Central memory CD4-positive, alpha-beta T cell (primary cell): ENCODE results near the gene ALPI.

ENCODE experiments used
- DNase-seq: peaks from one replicate; pipeline ENCODE4 v3.0.0; 2022

The ALPI gene

DNA sequence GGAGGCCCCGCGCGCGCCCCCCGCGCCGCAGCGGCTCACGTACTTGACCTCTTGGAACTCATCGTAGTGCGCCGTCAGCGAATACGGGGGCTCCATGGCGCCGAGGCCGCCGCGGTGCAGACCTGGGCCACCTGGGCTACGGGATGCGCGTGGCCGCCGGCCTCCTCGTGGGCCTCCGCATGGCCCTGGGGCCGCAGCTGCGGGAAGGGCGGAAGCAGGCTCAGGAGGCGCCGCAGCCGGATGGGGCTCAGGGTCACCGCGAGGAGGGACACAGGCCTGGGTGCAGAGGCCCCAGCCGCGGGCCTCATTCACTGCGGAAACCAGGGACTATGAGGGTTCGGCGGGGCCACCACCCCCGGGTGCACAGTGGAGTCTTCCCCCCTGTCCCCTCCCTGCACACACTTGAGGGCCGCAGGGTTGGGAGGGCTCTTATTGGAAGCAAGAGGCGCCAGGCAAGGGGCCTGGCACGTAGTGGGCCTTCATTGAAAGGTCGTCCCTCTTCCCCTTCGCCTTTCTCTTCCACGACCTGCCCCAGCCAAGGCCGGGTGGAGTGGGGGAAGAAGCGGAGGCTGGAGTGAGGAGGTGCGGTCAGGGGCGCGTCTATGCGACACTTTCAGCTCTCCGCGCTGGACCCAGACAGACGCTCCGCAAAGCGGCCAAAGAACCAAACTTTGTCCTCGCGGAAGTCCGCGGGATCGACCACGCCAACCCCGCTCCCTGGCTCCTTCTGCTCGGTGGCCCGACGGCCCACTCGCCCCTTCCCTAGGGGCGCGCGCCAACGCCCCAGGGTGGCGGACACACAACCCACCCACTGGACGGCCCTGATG, 30.8 kb downstream of the ALPI start:
- no peak for DNase-seq

DNA sequence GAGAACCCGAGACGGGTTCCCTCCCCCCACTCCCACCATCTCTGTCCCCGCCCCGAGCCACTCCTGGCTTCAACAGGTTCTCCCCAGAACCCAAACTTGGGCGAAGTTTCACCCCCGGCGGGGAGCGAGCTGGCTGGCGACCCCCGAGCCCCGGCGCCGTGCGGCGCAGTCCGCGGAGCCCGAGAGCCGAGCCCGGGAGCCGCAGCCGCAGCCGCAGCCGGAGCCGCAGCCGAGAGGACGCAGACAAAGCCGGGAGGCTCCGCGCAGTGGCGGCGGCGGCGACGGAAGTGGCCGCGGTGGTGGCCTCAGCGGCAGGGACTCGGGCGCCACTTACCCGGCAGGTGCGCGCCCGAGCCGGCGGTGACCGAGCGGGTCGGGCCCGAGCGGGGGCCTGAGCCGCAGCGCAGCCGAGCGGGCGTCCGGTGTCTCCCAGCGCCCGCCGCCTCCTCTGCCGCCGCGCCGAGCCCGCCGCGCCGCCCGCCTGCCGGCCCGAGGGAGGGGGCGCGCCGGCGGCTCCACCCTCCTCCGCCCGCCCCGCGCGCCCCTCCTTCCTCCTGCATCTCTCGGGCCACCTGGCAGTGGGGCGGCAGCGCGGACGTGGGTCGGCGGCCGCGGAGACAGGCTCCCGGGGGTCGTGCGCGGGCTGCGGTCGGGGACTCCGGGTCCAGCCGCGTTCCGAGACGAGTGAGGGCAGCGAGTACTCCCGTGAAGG, 31.6 kb downstream of the ALPI start, which contains the start of gene ECEL1:
Gene ECEL1, minus strand, starts transcription at position 450 of the 712 bp plus-strand sequence. CDS start 1,181 bp downstream, outside the sequence.
- DNase-seq: no peak

DNA sequence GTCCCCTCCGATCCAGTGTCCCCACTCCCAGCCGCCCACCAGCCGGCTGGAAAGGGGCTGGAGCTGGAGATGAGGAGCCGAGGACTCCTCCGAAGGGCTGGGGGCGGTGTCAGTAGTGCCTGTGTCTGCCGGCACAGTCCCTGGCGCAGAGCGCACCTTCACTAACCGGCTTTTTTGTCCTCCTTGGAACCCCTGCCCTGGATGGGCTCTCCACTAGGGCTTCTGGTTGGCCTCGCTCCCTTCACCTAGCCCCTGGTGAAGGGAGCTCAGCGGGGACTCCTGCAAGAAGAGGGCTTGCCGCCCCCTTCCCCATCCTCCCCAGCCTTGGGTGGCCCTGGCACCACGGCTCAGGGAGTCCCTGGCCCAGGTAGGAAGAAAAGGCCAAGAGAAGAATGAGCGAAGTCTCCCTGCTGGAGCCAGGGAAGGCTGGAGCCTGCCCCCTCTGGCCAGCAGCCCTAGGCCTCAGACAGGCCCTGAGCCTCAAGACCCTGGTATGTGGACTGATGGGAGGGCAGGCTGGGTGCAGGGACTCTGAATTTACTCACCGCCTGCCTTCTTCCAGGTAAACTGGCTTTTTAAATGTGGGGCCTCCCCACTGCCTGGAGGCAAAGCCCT, 32.3 kb downstream of the ALPI start:
- no peak for DNase-seq

DNA sequence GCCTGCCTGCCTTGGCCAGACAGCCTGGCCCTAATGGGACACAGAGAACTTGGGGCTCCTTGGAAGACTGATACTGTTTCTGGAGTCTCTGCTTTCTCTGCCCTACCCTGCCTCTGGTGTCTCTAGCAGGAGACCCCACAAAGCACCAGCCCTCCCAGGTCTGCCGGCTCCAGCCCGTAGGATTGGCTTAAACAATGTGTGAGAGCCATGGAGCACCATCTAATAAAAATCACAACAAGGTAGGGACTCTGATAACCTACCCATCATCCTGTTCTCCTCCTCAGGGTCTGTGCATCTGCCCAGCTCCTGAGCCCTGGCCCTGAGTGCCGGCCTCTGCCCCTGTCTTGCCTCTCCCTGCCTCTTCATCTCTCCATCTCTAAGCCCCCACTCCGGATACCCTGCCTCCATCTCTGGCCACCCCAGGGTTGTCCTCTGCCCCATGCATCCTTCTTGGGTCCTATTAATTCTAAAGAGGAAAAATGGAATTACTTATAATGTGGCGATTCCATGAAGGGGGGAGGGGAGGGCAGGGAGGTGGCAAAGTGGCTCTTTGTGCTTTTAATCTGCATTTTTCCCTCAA, 32.9 kb downstream of the ALPI start:
- no peak for DNase-seq

DNA sequence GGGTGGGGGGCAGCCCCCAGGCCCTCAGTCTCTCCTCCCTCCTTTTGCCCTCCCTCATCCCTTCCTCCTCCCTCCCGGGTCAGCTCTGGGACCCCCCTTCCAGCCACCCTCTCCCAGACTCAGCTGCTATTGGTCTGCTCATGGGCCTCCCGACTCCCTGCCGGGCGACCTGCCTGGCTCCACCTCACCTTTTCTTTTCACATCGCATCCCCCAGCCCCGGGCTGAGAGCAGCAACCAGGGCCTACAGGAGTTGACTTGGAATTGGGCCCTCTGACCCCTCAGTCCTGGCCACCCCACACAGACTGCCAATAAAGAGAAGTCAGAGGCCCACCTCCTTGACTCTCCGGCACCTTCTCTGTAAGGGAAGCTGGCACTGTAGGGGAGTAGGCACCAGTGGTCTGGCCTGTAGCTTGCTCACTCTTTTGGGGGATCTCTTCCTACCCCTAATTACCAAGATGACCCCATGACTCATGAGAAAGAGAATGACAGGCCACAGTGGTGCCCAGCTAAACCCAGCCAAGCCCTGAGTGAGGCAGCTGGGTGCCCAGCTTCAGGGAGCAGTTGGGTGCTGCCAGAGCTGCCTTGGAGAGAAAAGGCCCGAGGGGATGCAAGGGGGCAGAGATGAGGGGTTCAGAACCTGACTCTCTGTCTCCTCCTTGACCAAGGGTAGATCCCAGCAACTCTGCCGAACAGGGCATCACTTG, 33.7 kb downstream of the ALPI start:
- no peak for DNase-seq

DNA sequence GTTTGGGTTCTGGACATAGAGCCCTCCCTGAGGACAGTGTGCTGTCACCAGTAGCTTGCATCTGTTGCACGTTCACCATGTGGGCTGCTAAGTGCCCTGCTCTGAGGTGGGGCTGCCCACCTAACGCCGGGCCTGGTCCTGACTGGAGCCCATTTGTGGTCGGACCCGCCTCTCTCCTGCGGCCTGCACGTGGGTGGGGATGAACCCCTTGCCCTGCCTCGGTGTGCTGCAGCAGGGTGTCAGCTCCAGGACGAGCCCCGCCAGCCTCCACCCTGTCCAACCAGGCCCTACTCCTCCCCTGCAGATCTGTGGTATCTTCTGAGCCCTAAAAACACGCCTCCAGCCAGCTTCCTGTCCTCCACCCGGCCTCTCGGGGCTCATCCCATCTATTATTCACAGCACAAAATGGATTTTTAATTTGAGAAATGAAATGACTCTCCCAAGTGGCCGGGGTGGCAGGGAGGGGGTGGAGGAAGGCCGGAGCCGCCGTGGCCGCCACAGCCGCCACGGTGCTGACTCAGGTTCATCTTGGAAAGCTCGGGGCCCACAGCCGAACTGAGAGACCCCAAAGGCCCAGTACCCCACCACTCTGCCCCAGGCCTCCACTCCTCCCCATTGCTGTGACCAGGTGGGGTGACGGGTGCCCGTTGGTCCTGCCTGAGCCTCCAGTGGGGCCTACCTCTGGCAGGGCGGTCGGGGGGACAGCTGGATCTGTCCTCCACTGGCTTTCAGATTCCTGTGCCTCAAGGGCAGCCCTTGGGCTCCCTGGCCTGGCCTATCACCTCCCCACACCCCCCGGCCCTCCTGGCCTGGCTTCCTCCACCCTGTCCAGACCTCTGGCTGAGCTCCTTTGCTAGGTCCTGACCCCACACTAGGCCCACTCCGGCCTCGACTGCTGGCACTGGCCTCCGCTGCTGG, 34.5 kb downstream of the ALPI start:
- DNase-seq: no peak

DNA sequence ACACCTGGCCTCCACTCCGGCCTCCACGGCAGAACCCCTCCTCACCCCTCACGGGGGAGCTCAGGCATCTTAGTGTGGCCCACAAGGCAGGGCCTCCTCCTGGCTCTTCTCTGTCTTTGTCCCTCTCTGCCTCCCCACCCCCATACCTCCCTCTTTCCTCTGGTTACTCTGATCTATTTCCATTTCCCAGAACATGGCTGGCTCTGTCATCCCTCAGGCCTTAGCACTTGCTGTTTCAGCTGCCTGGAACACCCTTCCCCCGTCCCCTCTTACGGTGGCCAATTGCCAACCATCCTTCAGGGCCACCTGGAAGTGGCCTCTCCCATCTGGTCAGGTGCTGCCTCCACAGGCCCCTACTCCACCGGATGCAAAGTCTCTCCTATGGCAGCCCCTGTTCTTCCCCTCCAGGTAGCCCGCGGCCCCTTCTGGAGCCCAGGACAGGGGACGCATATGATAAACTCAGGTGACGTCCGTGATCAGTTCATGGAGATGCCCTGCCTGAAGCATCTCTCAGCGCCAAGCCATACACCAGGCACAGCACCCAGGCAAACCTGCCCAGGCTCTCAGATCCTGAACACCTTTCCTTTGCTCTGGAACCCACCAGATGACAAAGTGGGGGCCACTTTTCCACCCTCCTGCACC, 35.3 kb downstream of the ALPI start:
- no peak for DNase-seq

DNA sequence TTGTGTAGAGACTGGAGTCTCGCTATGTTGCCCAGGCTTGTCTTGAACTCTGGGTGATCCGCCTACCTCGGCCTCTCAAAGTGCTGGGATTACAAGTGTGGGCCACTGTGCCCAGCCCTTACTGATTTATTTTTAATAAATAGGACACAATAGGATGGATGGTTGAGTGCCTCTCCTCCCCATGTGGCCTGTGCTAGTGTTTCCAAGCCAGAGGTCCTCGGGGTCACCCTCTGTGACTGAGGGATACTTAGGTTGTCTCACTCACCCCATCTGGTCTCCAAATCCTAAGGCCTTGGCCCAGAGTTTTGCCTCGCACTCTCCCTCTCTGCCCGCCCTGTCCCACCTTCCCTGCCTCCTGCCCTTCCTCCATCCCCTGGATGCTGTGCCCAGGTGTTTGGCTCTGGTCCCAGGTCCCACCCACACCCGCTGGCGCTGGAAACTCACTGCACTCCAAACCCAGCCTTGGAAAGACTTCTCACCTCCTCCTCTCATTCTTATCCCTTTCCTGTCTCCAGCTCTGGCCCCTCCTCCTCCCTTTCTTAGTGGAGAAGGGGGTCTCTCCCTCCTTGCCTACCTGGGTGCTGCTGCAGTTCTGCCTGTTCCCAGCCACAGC, 36.4 kb downstream of the ALPI start:
- no peak for DNase-seq

DNA sequence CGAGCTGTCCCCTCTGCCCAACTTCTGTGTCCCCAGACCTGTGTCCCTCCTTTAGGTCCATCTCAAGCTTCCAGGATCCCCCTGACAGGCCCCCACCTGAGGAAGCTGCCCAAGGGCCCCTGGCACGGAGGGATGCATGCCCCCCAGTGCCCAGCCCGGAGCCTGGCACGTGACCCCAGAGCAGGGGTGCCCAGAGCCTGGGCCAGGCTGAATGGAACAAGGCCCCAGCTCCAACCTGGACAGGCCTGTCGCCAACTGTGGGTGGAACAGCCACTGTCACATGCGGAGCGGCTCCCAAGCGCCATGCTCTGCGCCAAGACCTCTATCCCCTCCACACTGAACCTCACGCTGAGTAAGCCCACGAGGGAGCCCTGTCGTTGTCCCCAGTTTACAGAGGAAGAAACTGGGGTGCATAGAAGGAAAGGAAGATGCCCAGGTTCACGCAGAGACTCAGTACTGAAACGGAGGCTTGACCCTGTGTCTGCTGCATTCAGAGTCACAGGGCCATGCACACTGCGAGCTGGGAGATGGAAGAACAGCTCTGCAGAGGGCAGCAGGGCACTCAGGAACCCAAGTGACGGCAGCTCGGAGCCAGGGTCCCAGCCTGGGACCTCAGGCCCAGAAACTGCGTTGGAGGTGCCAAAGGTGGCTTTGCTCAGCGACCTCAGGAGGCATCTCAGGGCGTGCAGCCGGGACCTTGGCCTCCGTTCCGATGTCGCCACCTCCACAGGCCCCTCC, 37.2 kb downstream of the ALPI start:
- no peak for DNase-seq

DNA sequence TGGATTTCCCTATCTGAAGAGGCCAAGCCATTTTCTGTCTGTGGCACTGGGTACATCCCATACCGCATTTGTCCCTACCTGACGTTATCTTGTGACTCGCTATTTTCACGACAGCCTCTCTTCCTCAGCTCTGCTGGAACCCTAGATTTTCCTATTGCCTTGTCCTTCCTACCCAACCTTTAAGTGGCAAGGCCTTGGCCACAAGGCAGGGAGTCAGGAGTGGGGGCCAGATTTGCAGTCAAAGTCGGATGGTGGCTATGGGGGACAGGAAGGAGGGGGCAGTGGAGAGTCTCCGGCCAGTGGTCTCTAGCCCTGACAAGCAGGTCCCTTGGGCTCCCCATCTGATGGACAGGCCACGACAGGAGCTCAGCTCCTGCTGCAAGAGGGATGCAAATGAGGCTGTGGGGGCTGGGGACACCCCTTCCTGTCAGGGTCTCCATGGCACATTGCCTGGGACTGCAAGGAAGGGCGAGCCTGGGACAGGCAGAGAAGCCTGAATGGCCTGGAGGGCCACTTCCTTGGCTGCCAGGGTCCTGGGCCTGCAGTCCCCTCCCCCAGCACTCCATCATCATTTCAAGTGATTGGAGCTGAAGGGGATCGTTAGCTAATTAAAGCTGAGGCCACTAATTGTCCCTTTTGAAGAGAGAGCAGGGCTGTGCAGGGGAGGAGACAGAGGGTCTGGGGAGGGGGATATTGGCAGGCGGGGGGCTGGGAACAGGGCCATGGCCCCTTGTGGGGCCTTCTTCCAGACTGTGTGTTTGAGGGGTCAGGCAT, 37.9 kb downstream of the ALPI start:
- no peak for DNase-seq

DNA sequence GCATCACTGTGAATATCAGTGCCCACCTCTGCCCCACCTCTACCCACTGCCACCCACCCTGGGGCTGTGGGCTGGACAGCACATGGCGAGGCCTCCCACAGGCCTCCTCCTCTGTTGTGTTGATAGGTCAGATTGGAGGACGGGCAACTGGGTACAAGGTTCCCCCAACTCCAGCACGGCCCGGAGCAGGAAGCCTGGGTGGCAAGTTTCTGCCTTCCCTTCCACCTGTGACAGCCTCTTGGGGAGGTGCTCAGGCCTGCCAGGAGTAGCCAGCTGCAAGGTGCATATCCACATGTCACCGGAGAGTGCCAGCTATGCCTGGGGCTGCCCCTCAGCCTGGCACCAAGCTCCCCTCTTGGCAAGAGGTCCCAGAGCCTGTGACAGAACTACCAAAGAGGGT, 38.6 kb downstream of the ALPI start:
- no peak for DNase-seq

DNA sequence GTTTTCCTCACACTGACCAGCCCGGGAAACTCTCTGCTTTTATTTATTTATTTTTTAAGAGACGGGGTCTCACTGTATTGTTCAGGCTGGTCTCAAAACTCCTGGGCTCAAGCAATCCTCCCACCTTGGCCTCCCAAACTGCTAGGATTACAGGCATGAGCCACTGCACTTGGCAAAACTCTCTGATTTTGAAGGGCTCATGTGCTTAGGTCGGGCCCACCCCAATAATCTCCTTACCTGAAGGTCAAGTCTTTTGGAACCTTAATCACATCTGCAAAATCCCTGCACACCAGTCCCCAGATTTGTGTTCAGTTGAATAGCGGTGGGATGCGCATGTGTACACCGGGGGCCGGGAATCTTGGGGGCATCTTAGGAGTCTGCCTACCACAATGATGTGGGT, 39.3 kb downstream of the ALPI start:
- DNase-seq: no peak

DNA sequence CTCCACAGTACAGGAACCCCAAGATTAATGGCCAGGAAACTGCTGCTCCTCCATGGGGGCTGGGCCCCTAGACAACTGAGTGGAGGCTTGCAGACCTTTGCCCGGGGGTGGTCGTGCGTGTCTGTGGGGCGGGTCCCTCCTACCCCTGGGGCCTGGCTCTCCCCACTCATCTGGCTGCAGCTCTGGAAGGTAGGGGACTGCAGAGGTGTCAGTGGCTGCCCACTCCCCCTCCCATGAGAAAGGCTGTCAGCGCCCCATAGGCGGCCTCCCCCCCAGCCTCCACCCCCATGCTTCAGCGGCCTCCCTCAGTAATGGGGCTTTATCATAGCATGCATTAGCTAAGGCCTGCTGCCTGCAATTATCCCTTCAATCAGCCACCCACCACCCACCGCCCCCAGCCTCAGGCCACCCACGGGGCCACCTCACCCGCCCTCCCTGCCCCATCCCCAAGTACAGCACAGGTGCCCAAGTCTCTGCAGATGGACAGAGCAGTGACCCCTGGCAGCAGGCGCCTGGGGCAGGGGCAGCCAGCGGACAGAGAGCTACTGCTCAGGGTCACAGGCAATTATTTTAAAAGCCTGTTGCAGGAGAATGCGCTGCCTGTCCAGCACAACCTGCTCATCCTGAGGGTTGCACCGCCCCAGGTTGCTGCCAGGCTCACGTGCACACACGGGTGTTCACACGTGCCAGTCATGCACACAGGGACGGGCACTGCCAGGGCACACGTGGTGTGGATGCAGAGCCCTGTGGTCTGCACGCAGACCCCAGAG, 40.7 kb downstream of the ALPI start:
- no peak for DNase-seq

DNA sequence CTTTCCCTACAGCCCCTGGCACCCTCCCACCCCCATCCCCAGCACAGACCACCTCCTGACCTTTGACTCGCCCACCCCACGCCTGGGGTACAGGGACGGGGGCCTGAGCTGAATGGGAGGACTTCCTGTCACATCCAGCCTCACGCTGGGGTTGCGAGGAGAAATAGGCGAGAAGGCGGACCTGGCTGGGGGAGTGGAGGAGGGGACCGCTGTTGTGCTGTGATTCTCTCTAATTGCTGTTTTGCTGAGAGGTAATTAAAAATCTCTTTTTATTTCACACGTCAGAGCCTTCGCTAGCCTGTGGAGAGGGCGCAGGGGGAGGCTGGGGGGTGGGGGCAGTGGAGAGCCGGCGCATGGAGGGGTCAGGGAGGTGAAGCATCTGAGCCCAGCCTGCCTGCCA, 41.4 kb downstream of the ALPI start:
- no peak for DNase-seq

DNA sequence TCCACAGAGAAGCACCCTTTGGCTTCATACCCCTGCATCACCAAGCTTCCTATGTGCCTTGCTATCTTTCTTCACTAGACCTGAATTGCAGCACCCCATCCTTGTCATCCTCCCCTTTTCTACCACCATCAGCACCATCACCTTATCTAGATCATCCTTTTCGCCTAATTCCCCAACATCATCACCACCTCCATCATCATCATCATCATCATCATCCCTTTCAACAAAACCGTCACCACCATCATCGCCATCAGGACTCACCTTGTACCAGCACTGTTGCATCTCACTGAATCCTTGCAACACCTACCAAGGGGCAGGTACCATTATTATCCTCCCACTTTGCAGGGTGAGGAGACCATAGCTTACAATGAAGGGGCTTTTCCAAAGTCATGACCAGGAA, 42.5 kb downstream of the ALPI start:
- DNase-seq: no peak

DNA sequence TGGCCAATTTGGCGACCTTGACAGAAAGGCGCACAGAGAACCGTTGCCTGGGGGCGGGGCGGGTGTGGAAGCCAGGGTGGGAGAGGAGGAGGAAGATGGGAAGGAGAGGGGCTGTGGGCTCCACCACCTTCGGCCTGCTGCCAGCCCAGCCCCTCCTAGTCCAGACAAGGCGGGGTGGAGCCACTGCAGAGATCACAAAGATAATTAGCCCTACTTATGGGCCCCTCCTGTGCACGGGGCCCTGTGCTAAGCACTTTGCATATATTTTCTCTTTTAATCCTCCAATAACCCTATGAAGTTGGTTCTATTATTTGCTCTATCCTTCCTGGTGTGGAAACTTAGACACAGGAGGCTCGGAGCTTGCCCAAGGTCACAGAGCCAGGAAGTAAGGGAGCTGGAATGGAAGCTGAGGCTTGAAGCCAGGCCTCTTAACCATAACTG, 45.4 kb downstream of the ALPI start:
- DNase-seq: no peak

DNA sequence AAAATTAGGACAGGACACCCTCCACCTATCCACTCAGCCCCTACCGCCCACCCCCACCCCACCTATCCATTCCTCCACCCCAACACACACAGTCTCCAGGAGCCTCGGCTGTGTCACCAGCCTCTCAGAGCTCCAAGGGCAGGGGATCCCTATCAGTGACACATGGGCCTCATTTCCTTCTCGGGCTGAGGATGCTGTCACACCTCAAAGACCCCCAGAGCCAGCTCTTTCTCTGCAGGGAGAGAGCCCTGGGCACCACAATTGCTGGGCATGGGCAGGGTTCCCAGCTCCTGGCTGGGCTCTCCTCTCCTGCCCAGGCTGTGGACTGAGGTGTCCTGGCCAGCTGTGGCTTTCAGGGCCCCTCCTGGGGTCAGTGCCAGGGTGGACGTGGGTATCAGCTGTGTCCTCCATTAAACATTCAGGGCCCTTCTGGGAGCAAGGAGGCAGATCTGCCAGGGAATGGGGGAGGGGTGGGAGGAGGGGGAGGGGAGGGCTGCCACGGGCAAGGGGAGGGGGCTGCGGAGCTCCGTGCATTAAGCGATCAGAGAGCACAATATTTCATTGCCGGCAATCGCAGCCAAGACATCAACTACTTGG, 45.9 kb downstream of the ALPI start:
- DNase-seq: no peak

DNA sequence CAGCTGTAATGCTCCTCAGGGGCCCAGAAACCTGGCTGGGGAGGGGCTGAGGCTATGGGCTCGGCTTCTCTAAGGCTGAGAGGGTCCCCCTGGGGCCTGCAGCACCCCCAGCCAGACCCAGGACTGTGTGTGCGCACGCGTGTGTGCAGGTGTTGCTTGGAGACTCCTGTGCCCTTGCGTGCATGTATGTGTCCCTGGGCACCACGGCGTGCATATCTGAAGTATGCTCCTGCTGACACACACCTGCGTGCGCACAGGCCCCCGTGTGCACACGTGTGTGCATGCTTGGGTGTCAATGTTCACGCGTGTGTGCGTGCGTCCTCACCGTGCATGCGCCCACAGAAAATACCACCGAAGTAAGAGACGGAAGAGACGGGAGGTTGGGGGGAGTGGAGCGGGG, 46.6 kb downstream of the ALPI start:
- peak; percentile 31 for DNase-seq
